Skeletal muscle tissue (tissue), 4 donors: ENCODE results near the gene ADAM12. TPM values are rescaled to one million over a fixed set of nuclear protein-coding genes. Genes with fewer than 3 reads are reported as not detected.
A peak's percentile ranks its signal among the peaks of the same experiment; 100 is the strongest.

ENCODE experiments used
- H3K27ac ChIP-seq: one replicate; pipeline ENCODE4 v1.7.0; 2013; ENCODE audit warnings: mild to moderate bottlenecking, low read depth, low read length, inconsistent platforms
- H3K27me3 ChIP-seq, 3 donors: one replicate each; pipeline ENCODE4 v1.7.0; 2013; ENCODE audit warnings: low read length in 3 of 3; ENCODE audit not compliant: control insufficient read depth in 3 of 3, insufficient read depth in 3 of 3
- H3K36me3 ChIP-seq, 3 donors: one replicate each; pipeline ENCODE4 v1.7.0; 2013; ENCODE audit warnings: low read length in 3 of 3; ENCODE audit not compliant: control insufficient read depth in 3 of 3, insufficient read depth in 3 of 3
- H3K4me1 ChIP-seq, 3 donors: one replicate each; pipeline ENCODE4 v1.7.0; 2013; ENCODE audit warnings: low read length in 3 of 3, mild to moderate bottlenecking in 3 of 3; ENCODE audit not compliant: control insufficient read depth in 3 of 3, insufficient read depth in 3 of 3
- H3K4me3 ChIP-seq, 3 donors: one replicate each; pipeline ENCODE4 v1.7.0; 2013; ENCODE audit warnings: low read length in 3 of 3
- H3K9ac ChIP-seq, 3 donors: one replicate each; pipeline ENCODE4 v1.7.0; 2013; ENCODE audit warnings: low read length in 3 of 3, mild to moderate bottlenecking in 3 of 3, moderate library complexity in 2 of 3, low read depth in 1 of 3
- H3K9me3 ChIP-seq, 3 donors: one replicate each; pipeline ENCODE4 v1.7.0; 2013; ENCODE audit warnings: low read length in 3 of 3; ENCODE audit not compliant: control insufficient read depth in 3 of 3
- total RNA-seq: library from RNA; depleted of rRNA; stranded (reverse); fragments of >200 nt; gene quantifications from one replicate; pipeline ENCODE4 v1.2.3, GENCODE V29; 2014
- donor health status: Osteomylitis.

ADAM12 gene
- total RNA-seq, 1 donor from 2014 or later: 13.0 TPM

- Histone ChIP-seq H3K36me3 (no peaks in the 10 kb centered on the region), H3K9ac (no peak overlapping the region), H3K27me3 (no peaks in the 10 kb centered on the region), H3K4me3 (no peak overlapping the region), H3K9me3 (no peaks in the 10 kb centered on the region), H3K27ac (no peak overlapping the region), H3K4me1 (peaks cover 0 to 2% (median 0%) of the 10 kb centered on the region in 3 donors)
Measured at GRCh38 chr10:126137562-126138221, 250.6 kb downstream of the ADAM12 start.

GRCh38 chr10:126135941-126136595 lies 252.2 kb downstream of the ADAM12 start:
- Histone ChIP-seq H3K27ac (no peak overlapping the region), H3K36me3 (no peaks in the 10 kb centered on the region), H3K9me3 (no peaks in the 10 kb centered on the region), H3K4me1 (peaks cover 0 to 3% (median 2%) of the 10 kb centered on the region in 3 donors), H3K27me3 (no peaks in the 10 kb centered on the region), H3K9ac (no peak overlapping the region), H3K4me3 (no peak overlapping the region)

- no peak overlapping the region for H3K27ac ChIP-seq
- no peak overlapping the region for H3K4me3 ChIP-seq
- H3K9me3 ChIP-seq: no peaks in the 10 kb centered on the region
- no peak overlapping the region for H3K9ac ChIP-seq
- no peaks in the 10 kb centered on the region for H3K27me3 ChIP-seq
- peaks cover 0 to 5% (median 3%) of the 10 kb centered on the region in 3 donors for H3K4me1 ChIP-seq
- H3K36me3 ChIP-seq: no peaks in the 10 kb centered on the region
Measured at GRCh38 chr10:126135177-126135576, 253.1 kb downstream of the ADAM12 start.

GRCh38 chr10:126133906-126134656 lies 254.2 kb downstream of the ADAM12 start:
- Histone ChIP-seq H3K27ac (no peak overlapping the region), H3K27me3 (no peaks in the 10 kb centered on the region), H3K4me1 (peaks cover 0 to 5% (median 3%) of the 10 kb centered on the region in 3 donors), H3K9ac (no peak overlapping the region), H3K36me3 (no peaks in the 10 kb centered on the region), H3K9me3 (no peaks in the 10 kb centered on the region), H3K4me3 (no peak overlapping the region)

GRCh38 chr10:126133082-126133620 lies 255.1 kb downstream of the ADAM12 start:
- Histone ChIP-seq H3K4me3 (no peak overlapping the region), H3K27me3 (no peaks in the 10 kb centered on the region), H3K9ac (no peak overlapping the region), H3K4me1 (peaks cover 0 to 5% (median 3%) of the 10 kb centered on the region in 3 donors), H3K9me3 (no peaks in the 10 kb centered on the region), H3K36me3 (no peaks in the 10 kb centered on the region), H3K27ac (no peak overlapping the region)

- peaks cover 0 to 5% (median 3%) of the 10 kb centered on the region in 3 donors for H3K4me1 ChIP-seq
- peak overlapping the region; percentile 72 for H3K27ac ChIP-seq
- H3K36me3 ChIP-seq: no peaks in the 10 kb centered on the region
- no peak overlapping the region for H3K4me3 ChIP-seq
- no peaks in the 10 kb centered on the region for H3K27me3 ChIP-seq
- H3K9me3 ChIP-seq: no peaks in the 10 kb centered on the region
- H3K9ac ChIP-seq: no peak overlapping the region
Measured at GRCh38 chr10:126131341-126131740, 256.9 kb downstream of the ADAM12 start.

GRCh38 chr10:126130271-126130710 lies 258.0 kb downstream of the ADAM12 start:
- Histone ChIP-seq H3K9ac (no peak overlapping the region), H3K27ac (peak overlapping the region; percentile 72), H3K9me3 (no peaks in the 10 kb centered on the region), H3K27me3 (no peaks in the 10 kb centered on the region), H3K36me3 (no peaks in the 10 kb centered on the region), H3K4me3 (no peak overlapping the region), H3K4me1 (peaks cover 0 to 5% (median 3%) of the 10 kb centered on the region in 3 donors)

GRCh38 chr10:126129026-126129425 lies 259.3 kb downstream of the ADAM12 start:
- Histone ChIP-seq H3K4me1 (peaks cover 0 to 3% (median 3%) of the 10 kb centered on the region in 3 donors), H3K9me3 (no peaks in the 10 kb centered on the region), H3K4me3 (no peak overlapping the region), H3K9ac (no peak overlapping the region), H3K36me3 (no peaks in the 10 kb centered on the region), H3K27me3 (no peaks in the 10 kb centered on the region), H3K27ac (no peak overlapping the region)

GRCh38 chr10:126128581-126128980 lies 259.7 kb downstream of the ADAM12 start:
- Histone ChIP-seq H3K9me3 (no peaks in the 10 kb centered on the region), H3K27ac (no peak overlapping the region), H3K36me3 (no peaks in the 10 kb centered on the region), H3K4me3 (no peak overlapping the region), H3K27me3 (no peaks in the 10 kb centered on the region), H3K4me1 (peaks cover 0 to 3% (median 3%) of the 10 kb centered on the region in 3 donors), H3K9ac (no peak overlapping the region)
